Calu3 (cell line): Measurements from ENCODE around the gene TMEM97. TPM values are rescaled to one million over a fixed set of nuclear protein-coding genes. Genes with fewer than 3 reads are reported as not detected.

ENCODE experiments used
- microRNA-seq: library from miRNA; unstranded; fragments of <30 nt; microRNA quantifications from one replicate; pipeline ENCODE4 v1.2.0, GENCODE V29; 2022
- total RNA-seq: library from RNA; stranded (reverse); gene quantifications from 2 replicates; pipeline ENCODE4 v1.2.3, GENCODE V29; 2022

The TMEM97 gene
- total RNA-seq, 1 experiment from 2014 or later = 110 TPM

Small RNA genes within 50 kb of the gene (microRNA-seq; reads per million reads assigned to microRNA genes)
- gene MIR4723 = 2.1 reads per million

Other genes with a start within 250 kb of the TMEM97 start
- 31.9 and 32.1 TPM in 2 replicates for gene IFT20, start 16.3 kb downstream of the TMEM97 start, total RNA-seq
- gene TNFAIP1, start 16.6 kb downstream of the TMEM97 start, total RNA-seq = 45.9 and 49.4 TPM in 2 replicates
- gene POLDIP2, start 38.3 kb downstream of the TMEM97 start, total RNA-seq = 82.7 and 85.9 TPM in 2 replicates
- gene SEBOX, start 46.0 kb downstream of the TMEM97 start, total RNA-seq = not detected in 2 replicates
- 0.22 TPM in 1 of 2 replicates, not detected in the other for gene VTN, start 51.1 kb downstream of the TMEM97 start, total RNA-seq
- 7.1 and 8.1 TPM in 2 replicates for gene SARM1, start 52.5 kb downstream of the TMEM97 start, total RNA-seq
- 13.3 and 17.0 TPM in 2 replicates for gene SLC46A1, start 87.0 kb downstream of the TMEM97 start, total RNA-seq
- gene SLC13A2, start 154.4 kb downstream of the TMEM97 start, total RNA-seq = not detected in 2 replicates
- not detected in 2 replicates for gene FOXN1, start 187.1 kb downstream of the TMEM97 start, total RNA-seq
- 13.0 and 14.6 TPM in 2 replicates for gene UNC119, start 233.4 kb downstream of the TMEM97 start, total RNA-seq